Transverse colon (tissue), 4 donors: Measurements from ENCODE around the gene CYP4Z1. TPM values are rescaled to one million over a fixed set of nuclear protein-coding genes. Genes with fewer than 3 reads are reported as not detected.
"Not testable (repeated sequence)": the region's sequence is repeated elsewhere in the genome, so short reads cannot be mapped to it uniquely, and the experiment has no call there.

Experiments
- DNase-seq: peaks from one replicate; pipeline ENCODE4 v3.0.0-alpha.2; 2019
- H3K27ac ChIP-seq, 4 donors: fragments of 200-600 bp; sonication (generic); 2 replicates each; pipeline ENCODE4 v1.5.1; 2016 to 2018; ENCODE audit warnings: inconsistent platforms in 4 of 4
- H3K27me3 ChIP-seq: fragments of 200-600 bp; sonication (generic); 2 replicates; pipeline ENCODE4 v1.5.1; 2017; ENCODE audit warnings: inconsistent platforms
- H3K36me3 ChIP-seq, 4 donors: fragments of 200-600 bp; sonication (generic); 2 replicates each; pipeline ENCODE4 v1.5.1; 2017 to 2019; ENCODE audit warnings: inconsistent platforms in 4 of 4
- H3K4me1 ChIP-seq, 4 donors: fragments of 200-600 bp; sonication (generic); 2 replicates each; pipeline ENCODE4 v1.5.1; 2017 to 2020; ENCODE audit warnings: inconsistent platforms in 4 of 4
- H3K4me3 ChIP-seq, 4 donors: fragments of 200-600 bp; sonication (generic); 1 replicate in 1 of 4; 2 replicates in 3 of 4; pipeline versions ENCODE4 v1.5.1 to v1.6.1; 2017 to 2019; ENCODE audit warnings: inconsistent platforms in 4 of 4
- H3K9me3 ChIP-seq, 2 donors: fragments of 200-600 bp; sonication (generic); 2 replicates each; pipeline ENCODE4 v1.5.1; 2017 to 2019; ENCODE audit warnings: inconsistent platforms in 2 of 2
- EP300 ChIP-seq: sonication (generic); formaldehyde crosslinking; IDR thresholded peaks from one replicate; pipeline ENCODE4 v1.6.1; 2017; ENCODE audit warnings: antibody characterized with exemption, low read depth
- POLR2A ChIP-seq: fragments of 450-650 bp; IDR thresholded peaks from one replicate; pipeline ENCODE4 v1.6.1; 2016; ENCODE audit warnings: antibody characterized with exemption, mild to moderate bottlenecking, moderate library complexity
- POLR2AphosphoS5 ChIP-seq, 3 donors: sonication (generic); formaldehyde crosslinking; IDR thresholded peaks; one replicate each; pipeline ENCODE4 v1.6.1; 2016; ENCODE audit warnings: antibody characterized with exemption in 3 of 3
- WGBS, 2 donors: methylation state at CpG; one replicate each; pipeline ENCODE4 v1.1.5; 2018; ENCODE audit warnings: low coverage in 1 of 2; 5-methylcytosine and 5-hydroxymethylcytosine counted together
- in situ Hi-C, 4 donors: fragments of 200-750 bp; cut with MboI; loops; one replicate each; pipeline versions ENCODE4 v1.15.0 to v1.15.1; 2017; ENCODE audit warnings: low sequenced_read_pairs in 3 of 4, low pct_ligation_motif_present in 1 of 4, low pct_unique_long_range_greater_than_20kb in 1 of 4
- intact Hi-C: fragments of 100-400 bp; cut with DNase I; formaldehyde crosslinking; loops from one replicate; pipeline ENCODE4 v1.15.1; 2023; ENCODE audit warnings: low total_unique reads
- total RNA-seq, 4 donors: library from RNA; depleted of rRNA; stranded (reverse); fragments of >200 nt; gene quantifications; one replicate each; pipeline ENCODE4 v1.1.0, GENCODE V29; 2016
- TF ChIP-seq, protein P1 (sequence below), 5 experiments: fragments of 200-600 bp in 3 of 5; fragments of 450-650 bp in 2 of 5; sonication (generic) in 3 of 5; IDR thresholded peaks; 1 replicate in 2 of 5; 2 replicates in 3 of 5; pipeline ENCODE4 v1.5.1; 2016 to 2017; ENCODE audit warnings: antibody characterized with exemption in 5 of 5, inconsistent platforms in 3 of 5, mild to moderate bottlenecking in 2 of 5, moderate library complexity in 1 of 5

The CYP4Z1 gene
- total RNA-seq, 4 donors from 2014 or later = 1.00 to 1.9 TPM; not detected in 2

DNA sequence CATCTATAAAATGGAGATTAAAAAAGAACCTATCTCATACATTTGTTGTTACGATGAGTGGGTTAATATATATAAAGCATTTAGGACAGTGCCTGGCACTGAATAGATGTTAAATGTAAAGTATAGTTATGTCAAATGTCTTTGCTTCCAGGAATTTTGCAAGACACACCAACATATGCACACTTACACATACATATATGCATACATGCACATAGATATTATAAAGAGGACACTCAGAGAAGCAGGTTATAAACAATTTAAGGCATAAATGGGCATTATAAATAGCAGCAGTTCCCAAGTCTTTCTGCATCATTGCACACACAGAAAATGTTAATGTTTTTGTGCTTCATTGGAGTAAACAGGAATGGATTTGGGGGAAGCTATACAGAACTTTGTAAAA, 30.3 kb upstream of the CYP4Z1 start:
- no peaks in the 10 kb centered on the region for H3K36me3 ChIP-seq
- in situ Hi-C loops (no loop called here), intact Hi-C loops (no loop called here)
- TF ChIP-seq POLR2AphosphoS5 (IDR thresholded peaks at IDR 0.05) (no peak), POLR2A (no peak), EP300 (no peak)
- TF ChIP-seq, protein P1, sequence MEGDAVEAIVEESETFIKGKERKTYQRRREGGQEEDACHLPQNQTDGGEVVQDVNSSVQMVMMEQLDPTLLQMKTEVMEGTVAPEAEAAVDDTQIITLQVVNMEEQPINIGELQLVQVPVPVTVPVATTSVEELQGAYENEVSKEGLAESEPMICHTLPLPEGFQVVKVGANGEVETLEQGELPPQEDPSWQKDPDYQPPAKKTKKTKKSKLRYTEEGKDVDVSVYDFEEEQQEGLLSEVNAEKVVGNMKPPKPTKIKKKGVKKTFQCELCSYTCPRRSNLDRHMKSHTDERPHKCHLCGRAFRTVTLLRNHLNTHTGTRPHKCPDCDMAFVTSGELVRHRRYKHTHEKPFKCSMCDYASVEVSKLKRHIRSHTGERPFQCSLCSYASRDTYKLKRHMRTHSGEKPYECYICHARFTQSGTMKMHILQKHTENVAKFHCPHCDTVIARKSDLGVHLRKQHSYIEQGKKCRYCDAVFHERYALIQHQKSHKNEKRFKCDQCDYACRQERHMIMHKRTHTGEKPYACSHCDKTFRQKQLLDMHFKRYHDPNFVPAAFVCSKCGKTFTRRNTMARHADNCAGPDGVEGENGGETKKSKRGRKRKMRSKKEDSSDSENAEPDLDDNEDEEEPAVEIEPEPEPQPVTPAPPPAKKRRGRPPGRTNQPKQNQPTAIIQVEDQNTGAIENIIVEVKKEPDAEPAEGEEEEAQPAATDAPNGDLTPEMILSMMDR (IDR thresholded peaks at IDR 0.05) = no peak
- H3K27me3 ChIP-seq = no peaks in the 10 kb centered on the region
- H3K27ac ChIP-seq = no peak overlapping the region
- WGBS, 2 donors = 85 to 100% methylated on average over 1 of the region's 1 CpG
- no peak overlapping the region for H3K4me3 ChIP-seq
- DNase-seq = no peak
- no peaks in the 10 kb centered on the region for H3K4me1 ChIP-seq
- no peaks in the 10 kb centered on the region for H3K9me3 ChIP-seq

DNA sequence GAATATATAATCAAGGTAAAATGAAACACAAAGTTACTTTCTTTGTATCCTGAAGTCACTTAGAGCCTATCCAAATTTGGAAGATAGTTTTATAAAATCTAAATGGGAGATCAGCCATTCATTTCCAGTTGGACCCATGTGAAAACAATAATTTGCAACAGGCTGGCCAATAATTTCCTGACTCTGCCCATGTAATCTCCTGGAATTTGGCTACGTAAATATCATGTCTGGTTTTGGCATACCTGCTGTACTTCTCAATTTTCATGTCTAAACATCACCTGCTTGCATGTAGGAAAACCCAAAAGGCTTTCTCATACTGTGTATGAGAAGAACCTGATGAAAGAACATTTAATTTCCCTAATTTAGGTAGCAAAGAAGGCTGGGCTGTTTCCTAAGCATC, 7.7 kb upstream of the CYP4Z1 start:
- peaks cover 4% of the 10 kb centered on the region for H3K27me3 ChIP-seq
- no peak for DNase-seq
- in situ Hi-C loops (no loop called here), intact Hi-C loops (no loop called here)
- no peak overlapping the region for H3K27ac ChIP-seq
- H3K4me3 ChIP-seq = no peak overlapping the region
- no peaks in the 10 kb centered on the region for H3K36me3 ChIP-seq
- WGBS, 2 donors = 63 to 75% methylated on average over 1 of the region's 1 CpG
- H3K4me1 ChIP-seq = no peaks in the 10 kb centered on the region
- TF ChIP-seq POLR2AphosphoS5 (IDR thresholded peaks at IDR 0.05) = no peak
- no peak for TF ChIP-seq POLR2A
- TF ChIP-seq EP300 = no peak
- TF ChIP-seq, protein P1 (IDR thresholded peaks at IDR 0.05) = no peak
- H3K9me3 ChIP-seq = peaks cover 0 to 4% of the 10 kb centered on the region in 2 donors

DNA sequence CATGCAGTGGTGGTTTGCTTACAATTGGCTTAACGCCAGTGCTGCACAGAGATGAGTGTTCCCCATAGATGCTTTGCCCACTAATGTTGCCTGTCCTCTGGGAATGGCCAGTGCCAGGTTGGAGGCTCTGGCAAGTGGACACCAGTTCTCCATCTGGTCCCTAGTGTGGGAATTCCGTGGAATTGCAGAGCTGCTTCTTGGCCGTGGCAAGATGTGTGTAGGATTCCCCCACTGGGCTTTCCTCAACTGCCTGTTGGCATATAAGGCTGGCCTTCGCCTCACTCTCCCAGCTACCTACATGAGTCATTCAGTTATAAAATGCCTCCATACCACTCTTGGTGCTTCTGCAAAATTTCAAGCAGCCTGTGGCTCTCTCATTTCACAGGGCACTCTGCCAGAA, 2.0 kb downstream of the CYP4Z1 start:
- H3K4me1 ChIP-seq, H3K36me3 ChIP-seq, H3K27me3 ChIP-seq, DNase-seq, intact Hi-C loops, in situ Hi-C loops, H3K27ac ChIP-seq, H3K4me3 ChIP-seq, H3K9me3 ChIP-seq: not testable (repeated sequence)
- WGBS, 2 donors = 80% methylated on average over 4 of the region's 4 CpGs; no CpG with 5 or more reads in 1 of the 2 donors

DNA sequence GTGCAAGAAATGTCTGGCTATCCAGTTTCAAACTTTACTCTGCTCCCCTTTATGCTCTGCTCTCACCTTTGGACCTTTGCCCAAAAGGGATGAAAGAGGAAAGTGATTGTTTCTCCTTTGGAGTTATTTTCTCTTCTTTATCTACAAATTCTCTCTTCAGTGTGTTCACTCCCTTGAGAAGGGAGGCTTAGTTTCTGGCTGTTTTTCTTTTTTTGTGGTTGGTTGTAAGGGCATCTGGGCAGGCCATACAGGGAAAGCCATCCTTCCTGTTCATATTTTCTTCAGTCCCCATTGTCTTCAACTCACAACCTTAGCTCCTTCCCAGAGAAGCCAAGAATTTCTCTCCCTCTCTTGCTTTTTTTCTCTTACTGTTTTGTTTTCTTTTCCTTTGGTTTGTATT, 2.5 kb downstream of the CYP4Z1 start:
- DNase-seq, intact Hi-C loops, H3K4me1 ChIP-seq, H3K27ac ChIP-seq, H3K9me3 ChIP-seq, in situ Hi-C loops, H3K36me3 ChIP-seq, H3K4me3 ChIP-seq, H3K27me3 ChIP-seq: not testable (repeated sequence)

DNA sequence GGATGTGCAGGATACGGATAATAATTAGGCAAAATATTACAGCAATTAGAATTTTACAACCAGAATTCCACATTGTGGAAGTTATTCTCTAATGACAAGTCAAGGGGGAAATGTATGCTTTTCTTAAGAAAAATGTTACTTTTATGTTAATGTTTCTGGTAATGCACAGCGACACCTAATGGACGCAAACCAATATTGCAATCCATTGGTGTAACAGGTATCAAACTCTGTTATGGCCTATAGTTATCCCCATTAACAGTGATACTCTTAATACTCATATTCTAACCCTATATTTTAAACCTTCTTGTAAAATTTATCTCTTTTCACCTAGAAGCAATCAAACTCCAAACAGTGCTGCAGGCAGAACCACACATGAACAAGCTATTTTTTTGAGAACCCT, 22.3 kb downstream of the CYP4Z1 start:
- DNase-seq = peak; percentile 14
- intact Hi-C loops, H3K9me3 ChIP-seq, H3K4me1 ChIP-seq, H3K4me3 ChIP-seq, H3K27me3 ChIP-seq, H3K36me3 ChIP-seq, H3K27ac ChIP-seq, in situ Hi-C loops: not testable (repeated sequence)
- TF ChIP-seq, protein P1 (IDR thresholded peaks at IDR 0.05) = peak; percentile 35 to 55 (median 50)
- 0 to 8% methylated on average over 2 to 3 of the region's 3 CpGs for WGBS, 2 donors
